Lower leg skin (tissue), 4 donors: ENCODE data around the gene TIMP4. TPM values are rescaled to one million over a fixed set of nuclear protein-coding genes. Genes with fewer than 3 reads are reported as not detected.
A peak's percentile ranks its signal among the peaks of the same experiment; 100 is the strongest.

Source experiments
- DNase-seq, 2 donors: peaks; one replicate each; pipeline ENCODE4 v3.0.0-alpha.2; 2019; ENCODE audit warnings: low spot score in 2 of 2
- H3K4me3 ChIP-seq: fragments of 200-600 bp; sonication (generic); 2 replicates; pipeline ENCODE4 v1.5.1; 2017; ENCODE audit warnings: mild to moderate bottlenecking, low read depth; ENCODE audit not compliant: poor library complexity, severe bottlenecking
- CTCF ChIP-seq, 3 donors: fragments of 450-650 bp; IDR thresholded peaks; one replicate each; pipeline ENCODE4 v1.5.1; 2016; ENCODE audit warnings: antibody characterized with exemption in 3 of 3, mild to moderate bottlenecking in 3 of 3, moderate library complexity in 2 of 3
- POLR2A ChIP-seq, 2 donors: fragments of 450-650 bp; IDR thresholded peaks; one replicate each; pipeline ENCODE4 v1.6.1; 2016 to 2017; ENCODE audit warnings: antibody characterized with exemption in 2 of 2, mild to moderate bottlenecking in 1 of 2, moderate library complexity in 1 of 2
- WGBS, 2 donors: methylation state at CpG; one replicate each; pipeline ENCODE4 v1.1.5; 2018; 5-methylcytosine and 5-hydroxymethylcytosine counted together
- intact Hi-C: fragments of 100-400 bp; cut with DNase I; formaldehyde crosslinking; loops from one replicate; pipeline ENCODE4 v1.15.0; 2023; ENCODE audit warnings: low total_unique reads
- total RNA-seq, 4 donors: library from RNA; depleted of rRNA; stranded (reverse); fragments of >200 nt; gene quantifications; one replicate each; pipeline ENCODE4 v1.1.0, GENCODE V29; 2016

The TIMP4 gene
- total RNA-seq, 4 donors from 2014 or later = 5.2 to 16.5 (median 14.4) TPM

DNA sequence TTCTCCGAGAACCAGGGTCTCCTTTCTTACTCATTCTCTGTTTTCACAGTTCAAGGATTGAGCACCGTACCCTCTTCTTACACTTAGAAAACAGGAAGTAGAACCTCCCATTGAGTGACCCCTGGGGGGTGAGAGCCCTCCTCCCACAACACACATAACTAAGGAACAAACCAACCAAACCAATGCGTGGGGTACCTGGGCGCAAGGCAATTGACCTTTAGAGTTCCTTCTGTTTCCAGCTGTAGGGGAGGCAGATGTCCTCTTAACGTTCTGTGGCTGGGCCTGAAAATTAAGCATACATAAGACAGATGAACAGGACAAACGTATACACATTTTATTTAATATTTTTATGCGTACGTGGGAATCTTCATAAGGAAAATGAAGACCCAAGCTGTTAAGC, 33.5 kb upstream of the TIMP4 start:
- intact Hi-C loops = no loop called here
- WGBS, 2 donors = 92 to 94% methylated on average over 8 of the region's 8 CpGs
- no peak overlapping the region for H3K4me3 ChIP-seq
- no peak for TF ChIP-seq POLR2A (IDR thresholded peaks at IDR 0.05)
- no peak for TF ChIP-seq CTCF (IDR thresholded peaks at IDR 0.05)
- DNase-seq = peak in 1 of 2 donors; percentile 21

GRCh38 chr3:12191559-12191958, 32.8 kb upstream of the TIMP4 start:
- DNase-seq = peak in 1 of 2 donors; percentile 49
- TF ChIP-seq CTCF (IDR thresholded peaks at IDR 0.05) (no peak), POLR2A (IDR thresholded peaks at IDR 0.05) (no peak)
- 91 to 95% methylated on average over 5 of the region's 5 CpGs for WGBS, 2 donors
- intact Hi-C loops = no loop called here
- H3K4me3 ChIP-seq = no peak overlapping the region

DNA sequence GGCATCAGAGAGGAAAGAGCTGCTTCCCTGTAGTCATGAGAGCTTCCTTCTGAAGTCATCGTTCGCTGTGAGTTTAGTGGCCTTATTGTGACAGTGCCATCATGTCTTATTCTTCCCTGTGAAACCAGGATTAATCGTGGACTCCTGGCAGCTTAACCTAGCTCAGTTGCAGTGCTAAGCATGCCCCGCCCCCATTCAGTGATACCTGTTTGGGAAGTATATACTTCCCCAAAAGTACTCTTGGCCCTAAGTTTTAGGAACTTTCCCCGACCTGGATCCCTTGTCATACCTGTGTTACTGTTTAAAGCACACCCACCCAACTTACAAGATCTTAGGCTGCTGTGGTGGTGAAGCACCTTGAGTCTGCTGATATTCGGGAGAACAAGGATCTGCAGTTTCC, 32.1 kb upstream of the TIMP4 start:
- intact Hi-C loops = no loop called here
- TF ChIP-seq POLR2A (IDR thresholded peaks at IDR 0.05) (no peak), CTCF (IDR thresholded peaks at IDR 0.05) (no peak)
- H3K4me3 ChIP-seq = no peak overlapping the region
- WGBS, 2 donors = 88 to 89% methylated on average over 6 of the region's 6 CpGs
- peak in 1 of 2 donors; percentile 80 for DNase-seq

DNA sequence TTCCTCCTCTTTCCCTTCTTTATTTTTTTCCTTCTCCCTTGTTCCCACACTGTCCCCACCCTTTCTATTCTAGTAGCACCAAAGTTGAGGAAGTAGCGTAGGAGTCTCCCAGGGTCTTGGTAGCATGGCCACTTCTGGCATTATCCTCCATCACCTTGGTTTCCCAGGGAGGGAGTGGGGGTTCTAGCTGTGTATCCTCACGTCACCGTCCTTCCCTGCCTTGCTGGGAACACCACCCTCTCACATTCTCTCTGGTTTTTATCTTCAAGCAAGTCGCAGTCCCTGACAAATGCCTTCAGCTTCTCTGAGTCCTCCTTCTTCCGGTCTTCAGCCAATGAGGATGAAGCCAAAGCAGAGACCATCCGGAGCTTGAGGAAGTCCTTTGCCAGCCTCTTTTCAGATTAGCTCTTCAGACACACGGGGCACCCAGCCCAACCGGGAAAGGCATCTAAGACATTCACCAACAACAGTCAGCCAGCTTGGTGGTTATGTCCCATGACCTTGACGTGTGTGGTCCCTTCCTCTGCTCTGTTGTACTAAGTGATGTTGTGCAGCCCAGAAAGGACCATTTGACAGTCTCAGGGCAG, 31.6 kb upstream of the TIMP4 start:
- TF ChIP-seq POLR2A (IDR thresholded peaks at IDR 0.05) (no peak), CTCF (IDR thresholded peaks at IDR 0.05) (no peak)
- intact Hi-C loops = no loop called here
- 90 to 93% methylated on average over 9 of the region's 9 CpGs for WGBS, 2 donors
- DNase-seq = peak in 1 of 2 donors; percentile 62
- no peak overlapping the region for H3K4me3 ChIP-seq

DNA sequence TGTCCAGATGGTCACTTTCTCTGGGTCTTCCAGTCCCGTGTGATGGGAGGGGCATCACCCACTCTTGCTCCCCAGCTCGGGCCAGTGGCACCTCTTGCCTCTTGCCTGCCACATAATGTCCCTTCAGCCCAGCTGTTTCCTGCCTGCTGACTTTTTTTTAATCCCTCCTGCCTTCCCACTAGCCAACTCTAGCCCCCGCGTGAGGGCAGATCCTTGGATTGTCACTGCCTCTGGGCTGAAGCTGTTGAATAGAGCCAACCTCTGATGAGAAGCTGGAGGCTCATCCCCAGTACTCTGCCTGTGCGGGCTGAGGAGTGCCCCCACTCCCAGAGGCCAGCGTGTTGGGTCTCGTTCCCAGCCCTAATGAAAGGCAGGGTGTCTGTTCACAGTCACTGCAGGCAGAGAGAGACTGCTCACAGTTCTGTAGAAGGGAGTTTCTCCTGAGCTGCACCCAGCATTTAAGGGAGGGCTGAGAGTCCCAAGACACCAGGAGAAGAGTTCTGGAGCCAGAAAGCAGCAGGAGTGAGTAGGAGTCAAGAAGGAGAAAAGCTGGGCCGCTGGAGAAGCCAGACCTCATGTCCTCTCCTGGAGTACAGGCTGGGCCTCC, 30.1 kb upstream of the TIMP4 start:
- intact Hi-C loops = no loop called here
- TF ChIP-seq POLR2A (IDR thresholded peaks at IDR 0.05) = no peak
- no peak for TF ChIP-seq CTCF (IDR thresholded peaks at IDR 0.05)
- H3K4me3 ChIP-seq = no peak overlapping the region
- 35 to 44% methylated on average over 8 of the region's 8 CpGs for WGBS, 2 donors
- DNase-seq = peak in 1 of 2 donors; percentile 81

- 81 to 92% methylated on average over 4 of the region's 4 CpGs for WGBS, 2 donors
- H3K4me3 ChIP-seq = no peak overlapping the region
- intact Hi-C loops = no loop called here
- DNase-seq = no peak
- TF ChIP-seq POLR2A (IDR thresholded peaks at IDR 0.05) (no peak), CTCF (IDR thresholded peaks at IDR 0.05) (no peak)
These were observed 29.6 kb upstream of the TIMP4 start for GRCh38 chr3:12188328-12188648.
